Motor neuron (in vitro differentiated cells): ENCODE results near the gene NTSR1. TPM values are rescaled to one million over a fixed set of nuclear protein-coding genes. Genes with fewer than 3 reads are reported as not detected.

Experiments used
- ATAC-seq, 8 experiments: fragments of 200-7000 bp; cut with Tn5 transposase; replicated peaks in 6 of 8; 2 replicates each; pipeline ENCODE4 v1.8.0; 2021; ENCODE audit warnings: mild to moderate bottlenecking in 8 of 8, moderate library complexity in 8 of 8
- H3K27ac ChIP-seq, 2 donors: fragments of 250-450 bp; sonication (Bioruptor Pico); 2 replicates each; pipeline ENCODE4 v1.9.0; 2021; ENCODE audit warnings: antibody characterized with exemption in 2 of 2, mild to moderate bottlenecking in 2 of 2, moderate library complexity in 1 of 2
- H3K4me1 ChIP-seq, 2 donors: fragments of 250-450 bp; sonication (Bioruptor Pico); replicated peaks in 1 of 2; 2 replicates each; pipeline ENCODE4 v1.6.1; 2021; ENCODE audit warnings: antibody characterized with exemption in 2 of 2, mild to moderate bottlenecking in 2 of 2, moderate library complexity in 1 of 2
- H3K4me3 ChIP-seq, 5 donors: fragments of 250-450 bp; sonication (Bioruptor Pico); 2 replicates each; pipeline ENCODE4 v1.9.0; 2021; ENCODE audit warnings: antibody characterized with exemption in 5 of 5, mild to moderate bottlenecking in 5 of 5, moderate library complexity in 4 of 5
- WGBS, 10 experiments: fragments of 450-650 bp; shearing (Covaris generic); methylation state at CpG; one replicate each; pipeline ENCODE4 v1.0.0; 2022; 5-methylcytosine and 5-hydroxymethylcytosine counted together
- in situ Hi-C, 9 experiments: fragments of 400-800 bp; cut with MboI; loops; one replicate each; pipeline ENCODE4 v1.15.0; 2021; ENCODE audit warnings: low sequenced_read_pairs in 9 of 9, low pct_unique_long_range_greater_than_20kb in 2 of 9; ENCODE audit not compliant: unreplicated experiment in 9 of 9
- total RNA-seq, 8 experiments: library from RNA; unstranded; fragments of 300-600 nt; gene quantifications; 2 replicates each; pipeline versions ENCODE4 v1.2.3 to v1.2.4, GENCODE V29; 2022

The NTSR1 gene
- total RNA-seq, 8 experiments from 2014 or later, result 0.13 to 1.3 (median 0.52) TPM; not detected in 1

DNA sequence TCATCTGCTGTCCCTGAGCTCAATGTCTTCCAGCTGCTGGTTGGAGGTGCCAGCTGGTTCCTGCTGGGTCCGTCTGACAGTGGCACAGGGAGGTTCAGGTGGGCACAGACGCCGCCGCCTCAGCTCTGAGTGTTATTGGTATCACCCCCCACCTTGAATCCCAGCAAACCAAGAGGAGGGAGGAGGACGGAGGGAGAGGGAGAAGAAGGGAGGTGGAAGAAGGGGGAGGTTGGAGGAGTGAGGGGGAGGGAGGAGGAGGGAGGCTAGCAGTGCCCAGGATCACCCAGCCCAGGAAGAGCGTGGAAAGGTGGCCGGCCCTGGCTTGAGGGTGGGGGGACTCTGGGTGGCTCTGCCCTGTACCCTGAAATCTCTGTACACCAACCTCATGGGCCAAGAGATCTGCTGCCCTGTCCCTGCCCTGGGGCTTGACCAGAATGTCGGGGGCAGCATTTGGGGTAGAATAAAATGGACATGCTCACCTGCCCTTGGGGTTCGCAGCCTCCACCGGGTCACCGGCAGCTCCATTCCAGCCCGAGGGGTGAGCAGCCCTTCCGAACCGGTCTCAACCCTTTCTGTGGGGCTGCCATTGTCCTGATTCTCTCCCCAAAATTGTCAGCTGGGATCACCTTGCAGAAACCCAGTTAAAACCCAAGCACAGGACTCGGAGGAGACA, 17.1 kb downstream of the NTSR1 start:
- no peak for ATAC-seq
- no peak overlapping the region for H3K27ac ChIP-seq
- H3K4me3 ChIP-seq, result no peak overlapping the region
- WGBS, 10 experiments, result 51 to 100% (median 74%) methylated on average over 2 to 4 of the region's 15 CpGs; no CpG with 5 or more reads in 5 of the 10 experiments
- in situ Hi-C loops, result no loop called here
- peaks cover 12 to 25% of the 10 kb centered on the region in 2 donors for H3K4me1 ChIP-seq

- no peak for ATAC-seq
- 67 to 86% (median 77%) methylated on average over 1 to 10 of the region's 12 CpGs; no CpG with 5 or more reads in 3 of the 10 experiments for WGBS, 10 experiments
- in situ Hi-C loops, result no loop called here
- H3K4me3 ChIP-seq, result no peak overlapping the region
- H3K4me1 ChIP-seq, result peaks cover 12 to 25% of the 10 kb centered on the region in 2 donors
- no peak overlapping the region for H3K27ac ChIP-seq
Observed at GRCh38 chr20:62726276-62726675, 17.6 kb downstream of the NTSR1 start.

DNA sequence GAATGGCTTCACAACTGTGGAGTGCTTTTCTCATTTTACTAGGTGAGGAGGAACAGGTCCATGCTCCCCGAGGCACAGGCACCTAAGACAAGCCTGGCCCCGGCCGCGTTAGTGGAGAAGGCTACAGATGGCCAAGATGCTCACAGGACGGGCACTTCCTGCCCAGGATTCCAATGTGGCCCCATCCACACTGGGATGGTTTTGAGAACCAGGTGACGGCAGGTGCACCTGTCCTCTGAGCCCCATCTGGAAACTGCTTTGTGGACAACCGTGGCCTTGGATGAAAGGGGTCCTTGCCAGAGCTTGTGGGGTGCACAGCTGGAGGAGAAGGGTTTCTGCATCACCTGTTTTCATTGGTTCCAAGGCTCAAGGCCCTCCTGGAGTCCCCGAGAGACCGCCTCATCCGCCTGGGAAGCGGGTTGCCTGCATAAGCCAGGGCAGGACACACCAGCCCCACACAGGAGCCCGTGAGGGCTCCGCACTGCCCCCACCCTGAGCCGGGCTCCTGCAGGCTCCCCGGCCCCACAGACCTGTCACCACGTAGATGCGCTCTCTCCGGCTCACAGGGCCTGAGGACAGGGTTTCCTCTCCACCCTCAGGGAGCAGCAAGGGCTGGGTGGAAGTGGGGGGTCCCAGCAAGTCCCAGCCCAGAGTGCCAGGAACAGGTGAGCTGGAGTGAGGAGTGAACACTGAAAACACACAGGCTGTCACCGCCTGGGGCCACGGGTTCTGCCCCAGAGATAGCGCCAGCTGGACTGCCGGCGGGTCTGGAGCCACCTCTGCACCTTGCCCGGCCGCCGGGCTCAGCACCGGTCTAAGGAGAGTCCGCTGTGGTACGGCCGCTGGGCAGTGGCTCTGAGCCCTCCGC, 18.3 kb downstream of the NTSR1 start:
- 65 to 100% (median 82%) methylated on average over 1 to 10 of the region's 31 CpGs; no CpG with 5 or more reads in 3 of the 10 experiments for WGBS, 10 experiments
- in situ Hi-C loops, result no loop called here
- H3K4me1 ChIP-seq, result peaks cover 12 to 25% of the 10 kb centered on the region in 2 donors
- no peak overlapping the region for H3K27ac ChIP-seq
- H3K4me3 ChIP-seq, result no peak overlapping the region
- ATAC-seq, result peak in 1 of 8 experiments; percentile 12

- WGBS, 10 experiments, result 90% methylated on average over 2 of the region's 15 CpGs; no CpG with 5 or more reads in 9 of the 10 experiments
Observed at GRCh38 chr20:62727584-62728027, 19.0 kb downstream of the NTSR1 start.

DNA sequence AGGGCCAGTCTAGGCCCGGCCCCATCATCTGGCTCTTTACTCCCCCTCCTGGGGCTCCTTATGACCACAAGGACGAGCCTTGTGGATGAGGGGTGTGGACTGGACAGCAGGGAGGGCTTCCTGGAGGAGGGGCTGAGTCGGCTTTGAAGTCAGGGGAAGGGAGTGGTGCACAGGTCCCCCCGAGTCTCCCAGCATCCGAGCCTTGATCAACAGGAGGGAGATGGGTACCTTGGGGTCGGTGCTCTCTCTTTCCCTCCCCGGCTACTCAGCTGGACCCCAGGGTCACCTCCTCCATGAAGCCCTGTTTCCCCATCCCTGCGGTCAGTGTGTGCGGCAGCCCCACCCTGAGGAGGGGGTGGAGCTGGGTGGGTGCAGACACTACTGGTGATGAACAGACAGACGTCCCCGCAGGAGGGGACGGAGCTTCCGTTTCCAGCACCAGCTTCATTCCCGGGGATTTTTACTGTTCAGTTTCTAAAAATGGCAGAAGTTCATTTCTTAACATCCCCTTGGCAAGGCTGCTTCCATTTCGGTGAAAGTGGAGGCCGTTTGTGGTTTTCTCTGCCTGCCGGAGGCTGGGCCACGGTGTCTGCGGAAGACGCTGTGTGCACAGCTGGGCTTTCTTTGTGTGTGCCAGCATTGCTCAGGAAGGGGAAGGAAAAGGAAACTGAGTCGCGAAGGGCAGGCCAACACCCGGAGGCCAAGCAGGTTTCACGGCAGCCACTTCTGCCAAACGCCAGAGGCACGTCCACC, 19.6 kb downstream of the NTSR1 start:
- no peak for ATAC-seq
- WGBS, 10 experiments, result 67 to 100% (median 78%) methylated on average over 1 to 9 of the region's 26 CpGs; no CpG with 5 or more reads in 4 of the 10 experiments
- in situ Hi-C loops, result no loop called here

More at GRCh38 chr20:62727584-62728027, 19.0 kb downstream of the NTSR1 start:
- H3K4me1 ChIP-seq, result peaks cover 17 to 25% of the 10 kb centered on the region in 2 donors
- no peak for ATAC-seq
- H3K27ac ChIP-seq, result no peak overlapping the region
- H3K4me3 ChIP-seq, result no peak overlapping the region
- in situ Hi-C loops, result no loop called here

DNA sequence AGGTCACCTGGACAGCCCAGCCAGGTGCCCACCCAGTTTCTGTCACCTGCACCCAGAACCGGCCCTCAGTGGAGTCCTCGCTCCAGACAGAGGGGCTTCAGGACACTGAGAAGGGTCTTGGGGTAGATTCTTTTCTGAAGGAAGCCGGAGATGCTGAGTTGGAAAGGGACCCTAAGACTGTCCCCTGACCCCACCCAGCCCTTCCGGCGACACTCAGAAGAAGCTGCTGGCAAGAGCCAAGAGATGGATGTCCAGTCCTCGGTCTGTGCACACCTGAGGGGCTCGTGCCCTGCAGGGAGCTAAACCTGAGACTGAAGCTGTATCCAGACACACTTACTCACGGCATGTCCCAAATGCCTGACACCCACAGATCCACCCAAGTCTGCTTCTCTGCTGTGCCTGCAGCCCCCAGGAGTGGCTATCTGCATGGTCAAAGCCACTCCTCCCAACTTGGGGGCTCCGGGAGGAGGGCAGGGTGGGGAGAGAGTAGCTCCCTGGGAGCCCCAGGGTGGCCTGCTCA, 20.2 kb downstream of the NTSR1 start:
- peaks cover 20 to 22% of the 10 kb centered on the region in 2 donors for H3K4me1 ChIP-seq
- ATAC-seq, result no peak
- 100% methylated on average over 1 of the region's 9 CpGs; no CpG with 5 or more reads in 9 of the 10 experiments for WGBS, 10 experiments
- H3K4me3 ChIP-seq, result no peak overlapping the region
- in situ Hi-C loops, result no loop called here
- no peak overlapping the region for H3K27ac ChIP-seq

More for the DNA sequence above, 19.6 kb downstream of the NTSR1 start:
- H3K4me3 ChIP-seq, result no peak overlapping the region
- peaks cover 19 to 22% of the 10 kb centered on the region in 2 donors for H3K4me1 ChIP-seq
- no peak overlapping the region for H3K27ac ChIP-seq

DNA sequence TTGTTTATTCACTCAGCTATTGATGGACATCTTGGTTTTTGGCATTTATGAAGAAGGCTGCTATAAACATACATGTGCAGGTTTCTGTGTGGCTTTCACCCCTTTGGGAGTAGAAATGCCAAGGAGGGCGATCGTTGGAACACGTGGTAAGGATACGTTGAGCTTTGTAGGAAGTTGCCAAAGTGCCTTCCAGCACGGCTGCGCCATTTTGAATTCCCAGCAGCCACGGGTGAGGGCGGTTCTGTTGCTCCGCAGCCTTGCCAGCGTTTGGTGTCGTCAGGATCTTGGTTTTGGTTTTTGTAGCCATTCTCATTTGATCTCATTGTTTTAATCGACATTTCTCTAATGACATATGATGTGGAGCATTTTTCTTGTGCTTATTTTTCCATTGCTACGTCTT, 21.8 kb downstream of the NTSR1 start:
- Histone ChIP-seq H3K27ac (no peak overlapping the region), H3K4me3 (no peak overlapping the region), H3K4me1 (peaks cover 31 to 36% of the 10 kb centered on the region in 2 donors)
- ATAC-seq, result no peak
- in situ Hi-C loops, result no loop called here
- 74 to 98% (median 93%) methylated on average over 5 to 13 of the region's 13 CpGs; no CpG with 5 or more reads in 1 of the 10 experiments for WGBS, 10 experiments

- H3K27ac ChIP-seq, result no peak overlapping the region
- no peak overlapping the region for H3K4me3 ChIP-seq
- in situ Hi-C loops, result no loop called here
- no peak for ATAC-seq
- 63 to 96% (median 87%) methylated on average over 5 to 12 of the region's 13 CpGs; no CpG with 5 or more reads in 1 of the 10 experiments for WGBS, 10 experiments
- H3K4me1 ChIP-seq, result peaks cover 48 to 54% of the 10 kb centered on the region in 2 donors
Observed at GRCh38 chr20:62732031-62732760, 23.6 kb downstream of the NTSR1 start.

- ATAC-seq, result peak in 4 of 8 experiments; percentile 10 to 91 (median 74)
- 35 to 97% (median 72%) methylated on average over 1 to 26 of the region's 27 CpGs for WGBS, 10 experiments
- no peak overlapping the region for H3K27ac ChIP-seq
- H3K4me1 ChIP-seq, result peaks cover 53 to 59% of the 10 kb centered on the region in 2 donors
- no peak overlapping the region for H3K4me3 ChIP-seq
- in situ Hi-C loops, result no loop called here
Observed at GRCh38 chr20:62732842-62733525, 24.3 kb downstream of the NTSR1 start.

GRCh38 chr20:62733526-62733842, 24.8 kb downstream of the NTSR1 start:
- Histone ChIP-seq H3K4me3 (no peak overlapping the region), H3K27ac (no peak overlapping the region), H3K4me1 (peaks cover 58 to 61% of the 10 kb centered on the region in 2 donors)
- peak in 1 of 8 experiments; percentile 9 for ATAC-seq
- in situ Hi-C loops, result no loop called here

DNA sequence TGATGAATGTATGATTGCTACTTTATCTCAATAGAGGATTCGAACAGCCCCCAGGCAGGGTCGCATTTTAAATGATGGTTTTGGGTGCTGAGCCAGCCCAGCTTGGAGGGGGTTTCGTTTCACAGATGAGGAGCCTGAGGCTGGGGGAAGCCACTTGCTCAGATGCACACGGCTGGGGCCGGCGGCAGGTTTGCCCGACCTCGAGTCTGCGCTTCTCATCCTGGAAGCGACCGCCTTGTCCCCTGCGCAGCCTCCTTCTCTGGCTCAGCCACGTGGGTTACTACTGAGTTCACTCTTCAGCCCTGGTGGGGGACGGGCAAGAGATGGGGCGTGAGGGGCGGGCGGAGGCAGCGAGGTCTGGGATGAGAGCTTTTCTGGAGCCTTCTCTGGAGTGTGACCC, 25.3 kb downstream of the NTSR1 start:
- no peak for ATAC-seq
- WGBS, 10 experiments, result 38 to 80% (median 60%) methylated on average over 1 to 5 of the region's 18 CpGs; no CpG with 5 or more reads in 5 of the 10 experiments
- in situ Hi-C loops, result no loop called here
- no peak overlapping the region for H3K4me3 ChIP-seq
- peaks cover 62 to 65% of the 10 kb centered on the region in 2 donors for H3K4me1 ChIP-seq
- H3K27ac ChIP-seq, result no peak overlapping the region

- ATAC-seq, result no peak
- in situ Hi-C loops, result no loop called here
- peaks cover 62 to 64% of the 10 kb centered on the region in 2 donors for H3K4me1 ChIP-seq
- H3K4me3 ChIP-seq, result no peak overlapping the region
- 60 to 100% (median 90%) methylated on average over 1 to 8 of the region's 11 CpGs; no CpG with 5 or more reads in 5 of the 10 experiments for WGBS, 10 experiments
- H3K27ac ChIP-seq, result no peak overlapping the region
Observed at GRCh38 chr20:62734326-62734725, 25.7 kb downstream of the NTSR1 start.
